Right ventricle myocardium superior (tissue), 1 donor: ENCODE results near the gene PDGFA. TPM values are rescaled to one million over a fixed set of nuclear protein-coding genes. Genes with fewer than 3 reads are reported as not detected.

Experiments used
- ATAC-seq: fragments of 200-7000 bp; cut with Tn5 transposase; one replicate; pipeline ENCODE4 v1.9.1; 2020; ENCODE audit warnings: mild to moderate bottlenecking; ENCODE audit not compliant: poor library complexity
- DNase-seq: peaks from one replicate; pipeline ENCODE4 v3.0.0-alpha.2; 2020
- intact Hi-C: fragments of 100-400 bp; cut with DNase I; formaldehyde crosslinking; loops from one replicate; pipeline ENCODE4 v1.11.2; 2022
- total RNA-seq: library from RNA; stranded (reverse); fragmentation: NEBNext Ultra II Directional; extraction: Animal tissue kit (Norgen Biotek cat#: 25700); gene quantifications from one replicate; pipeline ENCODE4 v1.2.1, GENCODE V29; 2021
- donor health status: DM: no; HTN: yes; CAD: no; lungs with severe emphysema.

Gene PDGFA
- total RNA-seq, 1 donor from 2014 or later = 34.5 TPM

- intact Hi-C loops = no loop called here
- ATAC-seq = no peak
- no peak for DNase-seq
Observed at GRCh38 chr7:459584-460373, 59.9 kb downstream of the PDGFA start.

GRCh38 chr7:458511-459245 is 61.0 kb downstream of the PDGFA start:
- DNase-seq (peak; percentile 16), ATAC-seq (no peak)
- intact Hi-C loops = no loop called here

GRCh38 chr7:457814-458510 is 61.7 kb downstream of the PDGFA start:
- intact Hi-C loops = no loop called here
- DNase-seq (peak; percentile 26), ATAC-seq (no peak)

- peak; percentile 82 for DNase-seq
- intact Hi-C loops = no loop called here
- ATAC-seq = peak; percentile 31
Observed at GRCh38 chr7:455110-455928, 64.3 kb downstream of the PDGFA start.

- DNase-seq (peak; percentile 17), ATAC-seq (no peak)
- intact Hi-C loops = no loop called here
Observed at GRCh38 chr7:454356-455109, 65.1 kb downstream of the PDGFA start.

GRCh38 chr7:453597-454306 is 65.9 kb downstream of the PDGFA start:
- DNase-seq (peak; percentile 30), ATAC-seq (no peak)

GRCh38 chr7:452791-453455 is 66.7 kb downstream of the PDGFA start:
- intact Hi-C loops = no loop called here
- ATAC-seq = no peak
- peak; percentile 37 for DNase-seq

More at GRCh38 chr7:453597-454306, 65.9 kb downstream of the PDGFA start:
- intact Hi-C loops = no loop called here

- DNase-seq (peak; percentile 48), ATAC-seq (no peak)
- intact Hi-C loops = no loop called here
Observed at GRCh38 chr7:452226-452751, 67.4 kb downstream of the PDGFA start.

- DNase-seq = no peak
- intact Hi-C loops = no loop called here
- ATAC-seq = no peak
Observed at GRCh38 chr7:451255-452225, 68.1 kb downstream of the PDGFA start.

- DNase-seq (peak; percentile 31), ATAC-seq (no peak)
- intact Hi-C loops = no loop called here
Observed at GRCh38 chr7:450741-451140, 68.9 kb downstream of the PDGFA start.

GRCh38 chr7:450036-450435 is 69.6 kb downstream of the PDGFA start:
- intact Hi-C loops = no loop called here
- DNase-seq = no peak
- ATAC-seq = no peak

GRCh38 chr7:449324-450019 is 70.2 kb downstream of the PDGFA start:
- ATAC-seq (no peak), DNase-seq (peak; percentile 15)
- intact Hi-C loops = no loop called here

GRCh38 chr7:447523-447922 is 72.1 kb downstream of the PDGFA start:
- intact Hi-C loops = no loop called here
- DNase-seq (no peak), ATAC-seq (no peak)
